PC-3 (cell line): ENCODE measurements around the gene BACH1. TPM values are rescaled to one million over a fixed set of nuclear protein-coding genes. Genes with fewer than 3 reads are reported as not detected.

Experiments
- ATAC-seq: fragments of 200-7000 bp; cut with Tn5 transposase; 2 replicates; pipeline ENCODE4 v1.9.1; 2020; ENCODE audit warnings: mild to moderate bottlenecking, moderate library complexity
- BruUV-seq: library from RNA; stranded (reverse); fragments of 400-500 nt; replicated peaks from 2 replicates; lab custom pipeline; 2021; lab: Mats Ljungman, UMichigan
- CTCF ChIA-PET: fragments of 300-600 bp; sonication (Branson Sonifier 250); formaldehyde crosslinking; loops from one replicate; lab custom pipeline; 2022; ENCODE audit warnings: antibody characterized with exemption; lab: Charles Lee
- POLR2A ChIA-PET: fragments of 300-600 bp; sonication (Branson Sonifier 250); formaldehyde crosslinking; loops from one replicate; lab custom pipeline; 2022; ENCODE audit warnings: antibody characterized with exemption; ENCODE audit not compliant: unreplicated experiment; lab: Charles Lee
- DNase-seq: peaks from one replicate; pipeline ENCODE4 v3.0.0-alpha.2; 2015
- H2AFZ ChIP-seq: fragments of 300-600 bp; sonication (generic); 2 replicates; pipeline ENCODE4 v1.6.0; 2016; ENCODE audit warnings: antibody characterized with exemption, low read length
- H3F3A ChIP-seq: fragments of 300-600 bp; sonication (generic); one replicate; pipeline ENCODE4 v1.6.0; 2017; ENCODE audit warnings: antibody characterized with exemption, low read length, control low read depth, mild to moderate bottlenecking; ENCODE audit not compliant: unreplicated experiment
- H3K27ac ChIP-seq: fragments of 300-600 bp; sonication (generic); 2 replicates; pipeline ENCODE4 v1.5.1; 2016; ENCODE audit warnings: mild to moderate bottlenecking, low read length
- H3K27me3 ChIP-seq: fragments of 300-600 bp; sonication (generic); 2 replicates; pipeline ENCODE4 v1.6.1; 2016; ENCODE audit warnings: low read length, mixed read lengths
- H3K36me3 ChIP-seq: fragments of 300-600 bp; sonication (generic); 2 replicates; pipeline ENCODE4 v1.6.1; 2016; ENCODE audit warnings: low read depth, mixed run types, low read length, mixed read lengths
- H3K4me1 ChIP-seq: fragments of 300-600 bp; sonication (generic); 2 replicates; pipeline ENCODE4 v1.5.1; 2016; ENCODE audit warnings: low read length; ENCODE audit not compliant: insufficient read depth
- H3K4me2 ChIP-seq: fragments of 300-600 bp; sonication (generic); 2 replicates; pipeline ENCODE4 v1.6.0; 2016; ENCODE audit warnings: low read length
- H3K4me3 ChIP-seq: fragments of 300-600 bp; sonication (generic); 2 replicates; pipeline ENCODE4 v1.5.1; 2016; ENCODE audit warnings: mild to moderate bottlenecking, low read length, mixed read lengths
- H3K79me2 ChIP-seq: fragments of 300-600 bp; sonication (generic); 2 replicates; pipeline ENCODE4 v1.6.1; 2017; ENCODE audit warnings: low read length, mixed read lengths
- H3K9ac ChIP-seq: fragments of 300-600 bp; sonication (generic); 2 replicates; pipeline ENCODE4 v1.6.0; 2016; ENCODE audit warnings: mild to moderate bottlenecking, low read length
- H3K9me2 ChIP-seq: fragments of 300-600 bp; sonication (generic); replicated peaks from 2 replicates; pipeline ENCODE4 v1.6.1; 2016; ENCODE audit warnings: mixed run types, low read length, mixed read lengths
- H3K9me3 ChIP-seq: fragments of 300-600 bp; sonication (generic); 2 replicates; pipeline ENCODE4 v1.6.1; 2016; ENCODE audit warnings: low read length, mixed read lengths
- H4K20me1 ChIP-seq: fragments of 300-600 bp; sonication (generic); 2 replicates; pipeline ENCODE4 v1.6.1; 2016; ENCODE audit warnings: low read length, mixed read lengths
- CTCF ChIP-seq: fragments of 300-600 bp; sonication (generic); conservative IDR thresholded peaks from 2 replicates; pipeline ENCODE4 v1.5.1; 2017; ENCODE audit warnings: antibody characterized with exemption, low read depth, mild to moderate bottlenecking, low read length
- EZH2 ChIP-seq: fragments of 300-600 bp; sonication (generic); IDR thresholded peaks from one replicate; pipeline ENCODE4 v1.6.1; 2017; ENCODE audit warnings: antibody characterized with exemption, mild to moderate bottlenecking, low read length; ENCODE audit not compliant: unreplicated experiment
- EZH2phosphoT487 ChIP-seq: fragments of 300-600 bp; sonication (generic); IDR thresholded peaks from 2 replicates; pipeline ENCODE4 v1.6.1; 2018; ENCODE audit warnings: mild to moderate bottlenecking, antibody characterized with exemption, low read length, borderline replicate concordance
- intact Hi-C: fragments of 100-400 bp; cut with micrococcal nuclease; formaldehyde crosslinking; loops from 2 replicates; pipeline ENCODE4 v1.9.0; 2023
- total RNA-seq: library from RNA; depleted of rRNA; stranded (reverse); fragments of >200 nt; gene quantifications from 2 replicates; pipeline ENCODE4 v1.2.3, GENCODE V29; 2014

Gene BACH1
- total RNA-seq, 1 experiment from 2014 or later = 17.2 TPM

GRCh38 chr21:29378832-29379231, 80.1 kb downstream of the BACH1 start:
- Histone ChIP-seq H3K79me2 (no peaks in the 10 kb centered on the region), H3F3A (no peaks in the 10 kb centered on the region), H3K4me3 (no peak overlapping the region), H4K20me1 (no peaks in the 10 kb centered on the region), H3K4me2 (no peak overlapping the region), H3K36me3 (no peaks in the 10 kb centered on the region), H3K9ac (no peak overlapping the region), H3K4me1 (peaks cover 17% of the 10 kb centered on the region), H2AFZ (no peak overlapping the region), H3K9me2 (no peaks in the 10 kb centered on the region), H3K9me3 (no peaks in the 10 kb centered on the region), H3K27ac (no peak overlapping the region), H3K27me3 (no peaks in the 10 kb centered on the region)
- no TSS peak for BruUV-seq
- no peak for DNase-seq
- no peak for ATAC-seq
- ChIA-PET CTCF (no interaction called here), POLR2A (no interaction called here)
- TF ChIP-seq EZH2phosphoT487 (no peak), CTCF (no peak), EZH2 (no peak)
- intact Hi-C loops = no loop called here

- CTCF ChIA-PET = no interaction called here
- Histone ChIP-seq H3K4me3 (no peak overlapping the region), H3K27me3 (no peaks in the 10 kb centered on the region), H3F3A (no peaks in the 10 kb centered on the region), H4K20me1 (no peaks in the 10 kb centered on the region), H3K9ac (no peak overlapping the region), H3K9me3 (no peaks in the 10 kb centered on the region), H3K27ac (no peak overlapping the region), H3K4me2 (no peak overlapping the region), H3K79me2 (no peaks in the 10 kb centered on the region), H3K9me2 (no peaks in the 10 kb centered on the region), H3K4me1 (peaks cover 17% of the 10 kb centered on the region), H3K36me3 (no peaks in the 10 kb centered on the region), H2AFZ (no peak overlapping the region)
- TF ChIP-seq EZH2 (no peak), EZH2phosphoT487 (no peak), CTCF (no peak)
- POLR2A ChIA-PET = no interaction called here
- BruUV-seq = no TSS peak
- DNase-seq (no peak), ATAC-seq (no peak)
- intact Hi-C loops = no loop called here
Measured at GRCh38 chr21:29379517-29380054, 80.9 kb downstream of the BACH1 start.

GRCh38 chr21:29382030-29382654, 83.4 kb downstream of the BACH1 start:
- no peaks in the 10 kb centered on the region for H3K27me3 ChIP-seq
- intact Hi-C loops = no loop called here
- no peaks in the 10 kb centered on the region for H4K20me1 ChIP-seq
- no peaks in the 10 kb centered on the region for H3K36me3 ChIP-seq
- no peak for TF ChIP-seq EZH2
- no peak for TF ChIP-seq EZH2phosphoT487
- TF ChIP-seq CTCF = no peak
- no peaks in the 10 kb centered on the region for H3K79me2 ChIP-seq
- POLR2A ChIA-PET = no interaction called here
- peak overlapping the region; percentile 12 for H3K4me2 ChIP-seq
- no peak overlapping the region for H3K9ac ChIP-seq
- H3K4me1 ChIP-seq = peaks cover 24% of the 10 kb centered on the region
- no peaks in the 10 kb centered on the region for H3K9me3 ChIP-seq
- peak; percentile 87 for DNase-seq
- no peak overlapping the region for H3K27ac ChIP-seq
- H3F3A ChIP-seq = no peaks in the 10 kb centered on the region
- CTCF ChIA-PET = no interaction called here
- BruUV-seq = no TSS peak
- no peak overlapping the region for H2AFZ ChIP-seq
- no peaks in the 10 kb centered on the region for H3K9me2 ChIP-seq
- H3K4me3 ChIP-seq = no peak overlapping the region
- peak; percentile 97 for ATAC-seq
